ENCODE results near the gene TNFRSF11A. TPM values are rescaled to one million over a fixed set of nuclear protein-coding genes. Genes with fewer than 3 reads are reported as not detected.

Gene TNFRSF11A
- total RNA-seq = under 0.01 TPM in 1 of 2 replicates, not detected in the other

DNA sequence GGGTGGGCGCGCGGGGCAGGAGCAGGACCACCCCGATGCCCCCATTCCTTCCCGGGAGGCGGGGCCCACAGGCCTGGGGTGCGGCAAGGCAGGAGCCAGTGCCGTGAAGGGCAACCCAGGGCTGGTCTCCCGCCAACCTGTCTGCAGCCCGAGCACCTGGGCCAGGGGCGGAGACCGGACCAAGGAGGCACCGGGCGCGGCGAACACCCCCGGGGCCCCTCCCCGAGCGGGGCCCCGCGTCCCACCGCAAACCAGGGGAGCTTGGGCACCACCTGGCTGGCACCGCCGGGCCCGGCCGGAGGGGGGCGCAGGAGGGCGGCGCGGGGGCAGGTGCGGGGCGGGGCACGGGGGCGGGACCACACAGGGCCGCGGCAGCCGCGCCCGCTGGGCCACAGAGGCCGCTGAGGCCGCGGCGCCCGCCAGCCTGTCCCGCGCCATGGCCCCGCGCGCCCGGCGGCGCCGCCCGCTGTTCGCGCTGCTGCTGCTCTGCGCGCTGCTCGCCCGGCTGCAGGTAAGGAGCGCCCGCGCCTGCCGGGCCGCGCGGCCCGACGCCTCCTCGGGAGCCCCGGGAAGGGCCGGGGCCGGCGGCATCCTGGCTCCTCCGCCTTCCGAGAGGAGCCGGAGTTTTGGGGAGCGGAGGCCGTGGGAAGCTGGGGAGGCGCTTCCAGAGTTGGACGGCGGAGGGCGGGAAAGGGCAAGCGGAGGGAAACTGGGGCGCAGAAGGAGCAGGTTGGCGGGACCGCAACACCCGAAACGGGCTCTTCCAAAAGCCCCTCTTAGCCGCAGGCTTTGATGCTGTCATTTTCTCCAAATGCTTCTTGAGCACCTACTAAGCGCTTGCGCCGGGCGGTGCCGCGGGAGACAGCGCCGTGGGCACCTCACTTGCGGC lies at the start of gene TNFRSF11A:
Gene TNFRSF11A (plus strand): TSS at position 394 of the 889 bp plus-strand sequence. CDS start 43 bp downstream, at position 437.
- DNase-seq (ENCODE audit: low read depth) = no peak
- H3K4me3 ChIP-seq (ENCODE audit: low read depth, low read length) = peak within 1 kb of the TSS; percentile 41
- no peak for TF ChIP-seq CTCF (IDR thresholded peaks at IDR 0.05; ENCODE audit: insufficient read depth, low read depth, low read length)

- H3K4me3 ChIP-seq (ENCODE audit: low read depth, low read length) = no peak overlapping the region
- no peak for TF ChIP-seq CTCF (IDR thresholded peaks at IDR 0.05; ENCODE audit: insufficient read depth, low read depth, low read length)
- DNase-seq (ENCODE audit: low read depth) = peak; percentile 35
These were observed 48.1 kb upstream of the TNFRSF11A start for GRCh38 chr18:62277045-62277444.

- TF ChIP-seq CTCF (IDR thresholded peaks at IDR 0.05; ENCODE audit: insufficient read depth, low read depth, low read length) = no peak
- DNase-seq (ENCODE audit: low read depth) = no peak
- H3K4me3 ChIP-seq (ENCODE audit: low read depth, low read length) = no peak overlapping the region
These were observed 45.5 kb upstream of the TNFRSF11A start for GRCh38 chr18:62279561-62279960.

- no peak for TF ChIP-seq CTCF (IDR thresholded peaks at IDR 0.05; ENCODE audit: insufficient read depth, low read depth, low read length)
- no peak for DNase-seq (ENCODE audit: low read depth)
- H3K4me3 ChIP-seq (ENCODE audit: low read depth, low read length) = no peak overlapping the region
These were observed 45.1 kb upstream of the TNFRSF11A start for GRCh38 chr18:62280058-62280457.

DNA sequence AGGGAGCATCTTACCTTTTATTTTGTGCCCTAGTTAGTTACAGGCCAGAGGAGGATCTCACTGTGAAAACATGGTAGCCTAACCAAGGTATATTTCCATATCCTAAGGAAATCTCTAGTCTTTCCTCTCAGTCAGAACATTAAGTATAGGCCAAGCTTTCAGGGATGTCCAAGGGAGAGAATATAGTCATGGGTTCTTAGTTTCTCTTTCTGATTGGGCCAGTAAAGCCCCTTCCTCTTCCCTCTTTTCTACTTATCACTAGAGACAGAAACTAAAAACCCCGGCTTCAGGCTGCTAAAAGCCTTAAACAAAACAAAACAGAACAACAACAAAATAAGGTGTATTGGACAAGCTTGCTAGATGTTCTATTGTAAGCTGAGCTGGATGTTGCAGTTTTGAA lies 44.3 kb upstream of the TNFRSF11A start:
- no peak for TF ChIP-seq CTCF (IDR thresholded peaks at IDR 0.05; ENCODE audit: insufficient read depth, low read depth, low read length)
- peak; percentile 16 for DNase-seq (ENCODE audit: low read depth)
- no peak overlapping the region for H3K4me3 ChIP-seq (ENCODE audit: low read depth, low read length)

- no peak overlapping the region for H3K4me3 ChIP-seq (ENCODE audit: low read depth, low read length)
- no peak for TF ChIP-seq CTCF (IDR thresholded peaks at IDR 0.05; ENCODE audit: insufficient read depth, low read depth, low read length)
- DNase-seq (ENCODE audit: low read depth) = peak; percentile 84
These were observed 43.4 kb upstream of the TNFRSF11A start for GRCh38 chr18:62281684-62282083.
